ENCODE data around the gene C9orf72.

GRCh38 chr9:27591093-27591492 is 17.8 kb upstream of the C9orf72 start:
- TF ChIP-seq CTCF (conservative IDR thresholded peaks at IDR 0.05) (no peak), ZFX (IDR thresholded peaks at IDR 0.05) (no peak)
